22Rv1 (cell line): ENCODE data around the gene BLOC1S4.

Experiments used
- ZFX ChIP-seq: fragments of 450-650 bp; IDR thresholded peaks from 2 replicates; pipeline ENCODE4 v1.6.1; 2017; ENCODE audit warnings: antibody characterized with exemption, borderline replicate concordance
- TF ChIP-seq, protein P1 (sequence below): fragments of 450-650 bp; IDR thresholded peaks from 2 replicates; pipeline ENCODE4 v1.5.1; 2017; ENCODE audit warnings: mild to moderate bottlenecking

- TF ChIP-seq, protein P1, sequence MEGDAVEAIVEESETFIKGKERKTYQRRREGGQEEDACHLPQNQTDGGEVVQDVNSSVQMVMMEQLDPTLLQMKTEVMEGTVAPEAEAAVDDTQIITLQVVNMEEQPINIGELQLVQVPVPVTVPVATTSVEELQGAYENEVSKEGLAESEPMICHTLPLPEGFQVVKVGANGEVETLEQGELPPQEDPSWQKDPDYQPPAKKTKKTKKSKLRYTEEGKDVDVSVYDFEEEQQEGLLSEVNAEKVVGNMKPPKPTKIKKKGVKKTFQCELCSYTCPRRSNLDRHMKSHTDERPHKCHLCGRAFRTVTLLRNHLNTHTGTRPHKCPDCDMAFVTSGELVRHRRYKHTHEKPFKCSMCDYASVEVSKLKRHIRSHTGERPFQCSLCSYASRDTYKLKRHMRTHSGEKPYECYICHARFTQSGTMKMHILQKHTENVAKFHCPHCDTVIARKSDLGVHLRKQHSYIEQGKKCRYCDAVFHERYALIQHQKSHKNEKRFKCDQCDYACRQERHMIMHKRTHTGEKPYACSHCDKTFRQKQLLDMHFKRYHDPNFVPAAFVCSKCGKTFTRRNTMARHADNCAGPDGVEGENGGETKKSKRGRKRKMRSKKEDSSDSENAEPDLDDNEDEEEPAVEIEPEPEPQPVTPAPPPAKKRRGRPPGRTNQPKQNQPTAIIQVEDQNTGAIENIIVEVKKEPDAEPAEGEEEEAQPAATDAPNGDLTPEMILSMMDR, result no peak
- no peak for TF ChIP-seq ZFX
Measured at GRCh38 chr4:6721121-6721520, 5.1 kb downstream of the BLOC1S4 start.
